Sigmoid colon (tissue), 7 donors: ENCODE measurements around the gene SNRPD1. TPM values are rescaled to one million over a fixed set of nuclear protein-coding genes. Genes with fewer than 3 reads are reported as not detected.

ENCODE experiments used
- DNase-seq: peaks from one replicate; pipeline ENCODE4 v3.0.0-alpha.2; 2019
- H3K27ac ChIP-seq, 4 donors: fragments of 200-600 bp; sonication (generic); one replicate each; pipeline ENCODE4 v1.5.1; 2016 to 2019; ENCODE audit warnings: mild to moderate bottlenecking in 1 of 4
- H3K27me3 ChIP-seq, 3 donors: fragments of 200-600 bp; sonication (generic); one replicate each; pipeline ENCODE4 v1.5.1; 2019; ENCODE audit warnings: mild to moderate bottlenecking in 1 of 3
- H3K36me3 ChIP-seq, 4 donors: fragments of 200-600 bp; sonication (generic); one replicate each; pipeline ENCODE4 v1.5.1; 2016 to 2019
- H3K4me1 ChIP-seq, 4 donors: fragments of 200-600 bp; sonication (generic); one replicate each; pipeline ENCODE4 v1.5.1; 2017 to 2019
- H3K4me3 ChIP-seq, 4 donors: fragments of 200-600 bp; sonication (generic); one replicate each; pipeline ENCODE4 v1.5.1; 2017 to 2019; ENCODE audit warnings: mild to moderate bottlenecking in 2 of 4, moderate library complexity in 1 of 4
- H3K9me3 ChIP-seq, 4 donors: fragments of 200-600 bp in 3 of 4; sonication (generic) in 3 of 4; one replicate each; pipeline versions ENCODE4 v1.5.1 to v1.6.1; 2013 to 2019
- EP300 ChIP-seq, 4 donors: sonication (generic); formaldehyde crosslinking; IDR thresholded peaks; one replicate each; pipeline ENCODE4 v1.6.1; 2017; ENCODE audit warnings: antibody characterized with exemption in 4 of 4
- POLR2A ChIP-seq, 2 donors: fragments of 450-650 bp; IDR thresholded peaks; one replicate each; pipeline ENCODE4 v1.6.1; 2016; ENCODE audit warnings: antibody characterized with exemption in 2 of 2, mild to moderate bottlenecking in 2 of 2, moderate library complexity in 2 of 2
- POLR2AphosphoS5 ChIP-seq, 4 donors: sonication (generic); formaldehyde crosslinking; IDR thresholded peaks; one replicate each; pipeline ENCODE4 v1.6.1; 2017; ENCODE audit warnings: antibody characterized with exemption in 4 of 4
- WGBS, 2 donors: extraction: QIAGEN DNeasy Blood & Tissue Kit; methylation state at CpG; one replicate each; pipeline ENCODE4 v1.1.7; 2013; 5-methylcytosine and 5-hydroxymethylcytosine counted together
- intact Hi-C: fragments of 100-400 bp; cut with DNase I; formaldehyde crosslinking; loops from one replicate; pipeline ENCODE4 v1.15.1; 2023
- polyA plus RNA-seq, 3 donors: library from polyadenylated mRNA; stranded (reverse); fragments of 200-250 nt; gene quantifications; one replicate each; pipeline ENCODE4 v1.2.3, GENCODE V29; 2013
- total RNA-seq, 4 donors: library from RNA; depleted of rRNA; stranded (reverse); fragments of >200 nt; gene quantifications; one replicate each; pipeline ENCODE4 v1.1.0, GENCODE V29; 2016
- TF ChIP-seq, protein P1 (sequence below), 4 experiments: fragments of 450-650 bp in 3 of 4; fragments of 200-600 bp in 1 of 4; IDR thresholded peaks; one replicate each; pipeline ENCODE4 v1.5.1; 2016 to 2019; ENCODE audit warnings: antibody characterized with exemption in 4 of 4, mild to moderate bottlenecking in 3 of 4, moderate library complexity in 2 of 4
- donor health status: healthy with polysubstance abuse.
- donor health status: Bipolar disorder and iron deficiency.
- donor health status: healthy.

SNRPD1 gene
- total and polyA plus RNA-seq, 7 donors = 5.2 to 34.1 (median 10.3) TPM

- 70 to 76% methylated on average over 9 of the region's 9 CpGs for WGBS, 2 donors
- peaks cover 0 to 72% (median 15%) of the 10 kb centered on the region in 4 donors for H3K36me3 ChIP-seq
- no peak for TF ChIP-seq EP300 (IDR thresholded peaks at IDR 0.05)
- TF ChIP-seq, protein P1, sequence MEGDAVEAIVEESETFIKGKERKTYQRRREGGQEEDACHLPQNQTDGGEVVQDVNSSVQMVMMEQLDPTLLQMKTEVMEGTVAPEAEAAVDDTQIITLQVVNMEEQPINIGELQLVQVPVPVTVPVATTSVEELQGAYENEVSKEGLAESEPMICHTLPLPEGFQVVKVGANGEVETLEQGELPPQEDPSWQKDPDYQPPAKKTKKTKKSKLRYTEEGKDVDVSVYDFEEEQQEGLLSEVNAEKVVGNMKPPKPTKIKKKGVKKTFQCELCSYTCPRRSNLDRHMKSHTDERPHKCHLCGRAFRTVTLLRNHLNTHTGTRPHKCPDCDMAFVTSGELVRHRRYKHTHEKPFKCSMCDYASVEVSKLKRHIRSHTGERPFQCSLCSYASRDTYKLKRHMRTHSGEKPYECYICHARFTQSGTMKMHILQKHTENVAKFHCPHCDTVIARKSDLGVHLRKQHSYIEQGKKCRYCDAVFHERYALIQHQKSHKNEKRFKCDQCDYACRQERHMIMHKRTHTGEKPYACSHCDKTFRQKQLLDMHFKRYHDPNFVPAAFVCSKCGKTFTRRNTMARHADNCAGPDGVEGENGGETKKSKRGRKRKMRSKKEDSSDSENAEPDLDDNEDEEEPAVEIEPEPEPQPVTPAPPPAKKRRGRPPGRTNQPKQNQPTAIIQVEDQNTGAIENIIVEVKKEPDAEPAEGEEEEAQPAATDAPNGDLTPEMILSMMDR (IDR thresholded peaks at IDR 0.05) = no peak
These were observed 17.1 kb downstream of the SNRPD1 start for GRCh38 chr18:21629089-21629832.

DNA sequence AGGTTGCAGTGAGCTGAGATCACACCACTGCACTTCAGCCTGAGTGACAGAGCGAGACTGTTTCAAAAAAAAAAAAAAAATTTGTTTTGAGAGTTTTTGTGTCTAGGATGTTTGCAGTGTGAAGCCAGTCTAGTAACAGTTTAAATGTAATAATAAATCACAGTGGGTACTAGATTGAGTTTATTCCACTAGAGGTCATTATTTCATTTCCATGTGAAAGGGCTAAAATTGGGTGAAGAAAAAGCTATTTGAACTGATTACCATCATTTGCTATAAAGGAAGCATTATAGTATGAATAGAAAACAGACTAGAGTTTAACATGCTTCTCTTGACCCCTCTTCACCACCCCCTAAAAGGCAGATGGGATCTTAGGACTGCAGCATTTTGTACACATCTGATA, 20.3 kb downstream of the SNRPD1 start:
- intact Hi-C loops = no loop called here
- Histone ChIP-seq H3K36me3 (peaks cover 0 to 45% (median 11%) of the 10 kb centered on the region in 4 donors), H3K27me3 (no peaks in the 10 kb centered on the region), H3K4me1 (no peaks in the 10 kb centered on the region), H3K4me3 (no peak overlapping the region), H3K27ac (no peak overlapping the region), H3K9me3 (no peaks in the 10 kb centered on the region)
- TF ChIP-seq POLR2AphosphoS5 (IDR thresholded peaks at IDR 0.05) (no peak), EP300 (IDR thresholded peaks at IDR 0.05) (no peak), POLR2A (IDR thresholded peaks at IDR 0.05) (no peak)
- TF ChIP-seq, protein P1 (IDR thresholded peaks at IDR 0.05) = no peak
- no peak for DNase-seq
- 93 to 98% methylated on average over 1 of the region's 1 CpG for WGBS, 2 donors

More at GRCh38 chr18:21629089-21629832, 17.1 kb downstream of the SNRPD1 start:
- no peaks in the 10 kb centered on the region for H3K9me3 ChIP-seq
- H3K27me3 ChIP-seq = no peaks in the 10 kb centered on the region
- H3K27ac ChIP-seq = no peak overlapping the region
- DNase-seq = no peak
- H3K4me1 ChIP-seq = no peaks in the 10 kb centered on the region
- H3K4me3 ChIP-seq = no peak overlapping the region
- intact Hi-C loops = no loop called here

- H3K27ac ChIP-seq = no peak overlapping the region
- no peaks in the 10 kb centered on the region for H3K9me3 ChIP-seq
- TF ChIP-seq EP300 (IDR thresholded peaks at IDR 0.05) (no peak), POLR2AphosphoS5 (IDR thresholded peaks at IDR 0.05) (no peak), POLR2A (IDR thresholded peaks at IDR 0.05) (no peak)
- TF ChIP-seq, protein P1 (IDR thresholded peaks at IDR 0.05) = no peak
- peaks cover 0 to 22% (median 4%) of the 10 kb centered on the region in 4 donors for H3K36me3 ChIP-seq
- no peaks in the 10 kb centered on the region for H3K4me1 ChIP-seq
- no peak overlapping the region for H3K4me3 ChIP-seq
- 85 to 91% methylated on average over 4 of the region's 4 CpGs for WGBS, 2 donors
- intact Hi-C loops = no loop called here
- no peaks in the 10 kb centered on the region for H3K27me3 ChIP-seq
- DNase-seq = no peak
These were observed 22.6 kb downstream of the SNRPD1 start for GRCh38 chr18:21634588-21635199.

DNA sequence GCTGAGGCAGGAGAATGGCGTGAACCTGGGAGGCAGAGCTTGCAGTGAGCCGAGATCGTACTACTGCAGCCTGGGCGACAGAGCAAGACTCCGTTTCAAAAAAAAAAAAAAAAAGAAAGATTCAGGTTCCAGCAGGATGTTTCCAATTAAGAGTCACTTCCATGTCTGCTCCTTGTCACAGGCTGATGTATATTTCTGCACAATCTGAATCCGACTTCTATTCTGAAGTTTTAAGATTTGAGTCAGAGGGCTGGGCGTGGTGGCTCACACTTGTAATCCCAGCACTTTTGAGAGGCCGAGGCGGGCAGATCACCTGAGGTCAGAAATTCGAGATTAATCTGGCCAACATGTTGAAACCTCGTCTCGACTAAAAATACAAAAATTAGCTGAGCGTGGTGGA, 24.7 kb downstream of the SNRPD1 start:
- H3K4me3 ChIP-seq = no peak overlapping the region
- no peaks in the 10 kb centered on the region for H3K27me3 ChIP-seq
- H3K27ac ChIP-seq = no peak overlapping the region
- WGBS, 2 donors = 94 to 95% methylated on average over 13 of the region's 13 CpGs
- peaks cover 0 to 4% (median 2%) of the 10 kb centered on the region in 4 donors for H3K36me3 ChIP-seq
- no peaks in the 10 kb centered on the region for H3K4me1 ChIP-seq
- DNase-seq = no peak
- H3K9me3 ChIP-seq = no peaks in the 10 kb centered on the region
- intact Hi-C loops = no loop called here
- TF ChIP-seq, protein P1 (IDR thresholded peaks at IDR 0.05) = no peak
- TF ChIP-seq POLR2A (IDR thresholded peaks at IDR 0.05) (no peak), EP300 (IDR thresholded peaks at IDR 0.05) (no peak), POLR2AphosphoS5 (IDR thresholded peaks at IDR 0.05) (no peak)
